Measurements from ENCODE around the gene FAM13A. TPM values are rescaled to one million over a fixed set of nuclear protein-coding genes. Genes with fewer than 3 reads are reported as not detected.

Gene FAM13A
- polyA plus RNA-seq, 1 of the 3 experiments (the other 2 are of a cell fraction) = 0.67 TPM

DNA sequence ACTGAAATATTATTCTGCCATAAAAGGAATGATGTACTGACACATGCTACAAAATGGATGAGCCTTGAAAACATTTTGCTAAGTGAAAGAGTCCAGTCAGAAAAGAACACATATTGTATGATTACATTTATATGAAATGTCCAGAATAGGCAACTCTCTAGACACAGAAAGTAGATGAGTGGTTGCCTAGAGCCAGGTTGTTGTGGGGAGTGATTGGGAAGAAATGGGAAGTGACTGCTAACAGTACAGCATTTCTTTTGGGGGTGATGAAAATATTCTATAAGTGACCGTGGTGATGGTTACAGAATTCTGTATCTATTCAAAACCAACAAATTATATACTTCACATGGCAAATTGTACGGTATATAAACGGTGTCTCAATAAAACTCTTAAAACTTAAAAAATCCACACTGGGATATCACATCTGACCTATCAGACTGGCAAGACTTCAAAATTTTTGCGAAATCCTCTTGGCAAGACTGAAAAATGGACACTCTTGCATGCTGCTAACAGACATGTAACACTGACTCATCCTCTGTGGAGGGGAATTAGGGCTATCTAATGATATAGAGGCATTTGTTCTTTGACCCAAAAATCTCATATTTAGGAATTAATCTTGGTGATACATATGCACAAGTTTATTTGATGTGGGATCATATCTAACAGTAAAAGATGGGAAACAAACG is 71.8 kb downstream of the FAM13A start:
- no peak for TF ChIP-seq JUND (IDR thresholded peaks at IDR 0.05)
- TF ChIP-seq, protein P1, sequence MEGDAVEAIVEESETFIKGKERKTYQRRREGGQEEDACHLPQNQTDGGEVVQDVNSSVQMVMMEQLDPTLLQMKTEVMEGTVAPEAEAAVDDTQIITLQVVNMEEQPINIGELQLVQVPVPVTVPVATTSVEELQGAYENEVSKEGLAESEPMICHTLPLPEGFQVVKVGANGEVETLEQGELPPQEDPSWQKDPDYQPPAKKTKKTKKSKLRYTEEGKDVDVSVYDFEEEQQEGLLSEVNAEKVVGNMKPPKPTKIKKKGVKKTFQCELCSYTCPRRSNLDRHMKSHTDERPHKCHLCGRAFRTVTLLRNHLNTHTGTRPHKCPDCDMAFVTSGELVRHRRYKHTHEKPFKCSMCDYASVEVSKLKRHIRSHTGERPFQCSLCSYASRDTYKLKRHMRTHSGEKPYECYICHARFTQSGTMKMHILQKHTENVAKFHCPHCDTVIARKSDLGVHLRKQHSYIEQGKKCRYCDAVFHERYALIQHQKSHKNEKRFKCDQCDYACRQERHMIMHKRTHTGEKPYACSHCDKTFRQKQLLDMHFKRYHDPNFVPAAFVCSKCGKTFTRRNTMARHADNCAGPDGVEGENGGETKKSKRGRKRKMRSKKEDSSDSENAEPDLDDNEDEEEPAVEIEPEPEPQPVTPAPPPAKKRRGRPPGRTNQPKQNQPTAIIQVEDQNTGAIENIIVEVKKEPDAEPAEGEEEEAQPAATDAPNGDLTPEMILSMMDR (IDR thresholded peaks at IDR 0.05) = no peak
- TF ChIP-seq TAF1 (IDR thresholded peaks at IDR 0.05; ENCODE audit: borderline replicate concordance, low read depth, low read length) = no peak
- TF ChIP-seq RXRA (IDR thresholded peaks at IDR 0.05; ENCODE audit: borderline replicate concordance, low read depth) = no peak
- TF ChIP-seq USF2 (IDR thresholded peaks at IDR 0.05; ENCODE audit: borderline replicate concordance, low read depth, low read length) = no peak
- Histone ChIP-seq H3K4me1 (ENCODE audit: control insufficient read depth in 1 of 2, insufficient read depth in 2 of 2, low read depth in 1 of 2, low read length in 1 of 2) (no peaks in the 10 kb centered on the region), H3K4me2 (no peak overlapping the region), H3K27me3 (ENCODE audit: insufficient read depth) (no peaks in the 10 kb centered on the region), H3K36me3 (replicated peaks in 1 of 2; ENCODE audit: control insufficient read depth in 1 of 2, insufficient read depth in 2 of 2, low read length in 1 of 2) (no peaks in the 10 kb centered on the region), H3K9me3 (no peaks in the 10 kb centered on the region), H3K27ac (ENCODE audit: low read depth in 2 of 2, low read length in 1 of 2) (no peak overlapping the region), H3K79me2 (ENCODE audit: insufficient read depth) (no peaks in the 10 kb centered on the region), H3K9me2 (no peaks in the 10 kb centered on the region), H3K9ac (no peak overlapping the region), H3F3A (replicated peaks; ENCODE audit: insufficient read depth) (no peaks in the 10 kb centered on the region), H2AFZ (ENCODE audit: low read depth) (no peak overlapping the region), H3K4me3 (ENCODE audit: low read depth in 2 of 2, low read length in 1 of 2) (no peak overlapping the region), H4K20me1 (ENCODE audit: insufficient read depth) (no peaks in the 10 kb centered on the region)
- WGBS (ENCODE audit: low lambda C conversion rate) = 59% methylated on average over 5 of the region's 5 CpGs
- POLR2A ChIA-PET = no interaction called here
- CTCF ChIA-PET = no interaction called here
- no peak for DNase-seq

GRCh38 chr4:88982757-88983156 is 74.2 kb downstream of the FAM13A start:
- Histone ChIP-seq H3K9ac (no peak overlapping the region), H3K4me2 (no peak overlapping the region), H3K4me3 (ENCODE audit: low read depth in 2 of 2, low read length in 1 of 2) (no peak overlapping the region), H3K27ac (ENCODE audit: low read depth in 2 of 2, low read length in 1 of 2) (no peak overlapping the region), H3K9me3 (no peaks in the 10 kb centered on the region), H3F3A (replicated peaks; ENCODE audit: insufficient read depth) (no peaks in the 10 kb centered on the region), H3K36me3 (replicated peaks in 1 of 2; ENCODE audit: control insufficient read depth in 1 of 2, insufficient read depth in 2 of 2, low read length in 1 of 2) (no peaks in the 10 kb centered on the region), H3K4me1 (ENCODE audit: control insufficient read depth in 1 of 2, insufficient read depth in 2 of 2, low read depth in 1 of 2, low read length in 1 of 2) (no peaks in the 10 kb centered on the region), H4K20me1 (ENCODE audit: insufficient read depth) (no peaks in the 10 kb centered on the region), H2AFZ (ENCODE audit: low read depth) (no peak overlapping the region), H3K9me2 (no peaks in the 10 kb centered on the region), H3K79me2 (ENCODE audit: insufficient read depth) (no peaks in the 10 kb centered on the region), H3K27me3 (ENCODE audit: insufficient read depth) (no peaks in the 10 kb centered on the region)
- DNase-seq = no peak
- ChIA-PET CTCF (no interaction called here), POLR2A (no interaction called here)
- TF ChIP-seq RCOR1 (IDR thresholded peaks at IDR 0.05; ENCODE audit: low read length) (no peak), MXI1 (IDR thresholded peaks at IDR 0.05; ENCODE audit: low read depth, low read length) (no peak), USF2 (IDR thresholded peaks at IDR 0.05; ENCODE audit: borderline replicate concordance, low read depth, low read length) (no peak), FOXJ3 (CRISPR knock-in tag; IDR thresholded peaks at IDR 0.05) (no peak), PBX3 (IDR thresholded peaks at IDR 0.05) (no peak), USF1 (IDR thresholded peaks at IDR 0.05; ENCODE audit: borderline replicate concordance, low read depth) (no peak), ZBTB33 (IDR thresholded peaks at IDR 0.05; ENCODE audit: borderline replicate concordance, low read depth) (no peak), TEAD4 (IDR thresholded peaks at IDR 0.05; ENCODE audit: borderline replicate concordance, insufficient read depth) (no peak), MEF2A (IDR thresholded peaks at IDR 0.05; ENCODE audit: borderline replicate concordance, low read depth) (no peak), TCF12 (IDR thresholded peaks at IDR 0.05) (no peak), RFX5 (IDR thresholded peaks at IDR 0.05; ENCODE audit: low read length) (no peak), RXRA (IDR thresholded peaks at IDR 0.05; ENCODE audit: borderline replicate concordance, low read depth) (no peak), IRF3 (IDR thresholded peaks at IDR 0.05; ENCODE audit: low read depth, low read length) (no peak)
